Naive thymus-derived CD8-positive, alpha-beta T cell (primary cell): ENCODE measurements around the gene CHML. TPM values are rescaled to one million over a fixed set of nuclear protein-coding genes. Genes with fewer than 3 reads are reported as not detected.

Source experiments
- ATAC-seq, 2 donors: fragments of 150-1000 bp; cut with Tn5 transposase in 1 of 2; sonication (Bioruptor Pico), chemical (Tn5 transposase) in 1 of 2; 1 replicate in 1 of 2; 2 replicates in 1 of 2; pipeline ENCODE4 v1.10.0; 2021; ENCODE audit warnings: mild to moderate bottlenecking in 2 of 2, moderate library complexity in 2 of 2
- POLR2A ChIA-PET: fragments of 350-600 bp; sonication (Branson Sonifier 250); formaldehyde crosslinking; loops from one replicate; lab custom pipeline; 2021; ENCODE audit warnings: antibody characterized with exemption; lab: Charles Lee
- DNase-seq, 10 donors: peaks; one replicate each; pipeline versions ENCODE4 v3.0.0 to v3.0.0-alpha.2; 2020 to 2022
- H3K27ac Mint-ChIP-seq, 10 donors: one replicate each; pipeline ENCODE4 v1.8.0; 2020 to 2022; ENCODE audit warnings: mild to moderate bottlenecking in 10 of 10, mixed read lengths in 10 of 10, moderate library complexity in 4 of 10, inconsistent platforms in 1 of 10
- H3K27me3 Mint-ChIP-seq, 5 donors: one replicate each; pipeline ENCODE4 v1.8.0; 2021 to 2022; ENCODE audit warnings: mixed read lengths in 5 of 5
- H3K36me3 Mint-ChIP-seq, 3 donors: one replicate each; pipeline ENCODE4 v1.8.0; 2020 to 2022; ENCODE audit warnings: mixed read lengths in 3 of 3, mild to moderate bottlenecking in 2 of 3, inconsistent platforms in 1 of 3
- H3K4me1 Mint-ChIP-seq, 4 donors: one replicate each; pipeline ENCODE4 v1.8.0; 2021 to 2022; ENCODE audit warnings: mixed read lengths in 4 of 4
- H3K4me3 Mint-ChIP-seq, 10 donors: one replicate each; pipeline ENCODE4 v1.8.0; 2020 to 2022; ENCODE audit warnings: mild to moderate bottlenecking in 10 of 10, mixed read lengths in 10 of 10, moderate library complexity in 6 of 10, inconsistent platforms in 1 of 10
- H3K9me3 Mint-ChIP-seq, 9 donors: one replicate each; pipeline ENCODE4 v1.8.0; 2020 to 2022; ENCODE audit warnings: mixed read lengths in 9 of 9, mild to moderate bottlenecking in 3 of 9, inconsistent platforms in 1 of 9, moderate library complexity in 1 of 9
- polyA plus RNA-seq, 3 donors: library from polyadenylated mRNA; unstranded; fragments of 300-500 nt; fragmentation: Illumina TruSeq; gene quantifications; one replicate each; pipeline ENCODE4 v1.2.3, GENCODE V29; 2021
- total RNA-seq, 8 experiments: library from RNA in 2 of 8; stranded (reverse) in 2 of 8; gene quantifications; one replicate each; pipeline ENCODE4 v1.2.3 and lab custom pipeline; 2021 to 2026

CHML gene
- total and polyA plus RNA-seq, 5 experiments from 2014 or later: 6.0 to 24.0 (median 6.6) TPM

GRCh38 chr1:241635556-241636152 is 4.5 kb downstream of the CHML start:
- Mint-ChIP-seq H3K27me3 (no peaks in the 10 kb centered on the region), H3K27ac (peak overlapping the region in 2 of 10 donors; percentile 11 to 31), H3K4me3 (peak overlapping the region in 1 of 10 donors; percentile 5), H3K9me3 (no peaks in the 10 kb centered on the region), H3K36me3 (peaks cover 5 to 17% (median 14%) of the 10 kb centered on the region in 3 donors), H3K4me1 (peaks cover 21 to 69% (median 62%) of the 10 kb centered on the region in 4 donors)
- ATAC-seq (no peak), DNase-seq (no peak)
- POLR2A ChIA-PET: interaction anchor here (0.6 kb wide), 1 partner anchor 119 kb away, joined by 3 read pairs; no protein-coding TSS in a partner anchor

GRCh38 chr1:241632987-241633386 is 7.2 kb downstream of the CHML start:
- Mint-ChIP-seq H3K4me3 (no peak overlapping the region), H3K27me3 (no peaks in the 10 kb centered on the region), H3K4me1 (peaks cover 14 to 65% (median 55%) of the 10 kb centered on the region in 4 donors), H3K27ac (peak overlapping the region in 1 of 10 donors; percentile 14), H3K9me3 (no peaks in the 10 kb centered on the region), H3K36me3 (peaks cover 5 to 17% (median 14%) of the 10 kb centered on the region in 3 donors)
- ATAC-seq (no peak), DNase-seq (no peak)
- POLR2A ChIA-PET: no interaction called here

DNA sequence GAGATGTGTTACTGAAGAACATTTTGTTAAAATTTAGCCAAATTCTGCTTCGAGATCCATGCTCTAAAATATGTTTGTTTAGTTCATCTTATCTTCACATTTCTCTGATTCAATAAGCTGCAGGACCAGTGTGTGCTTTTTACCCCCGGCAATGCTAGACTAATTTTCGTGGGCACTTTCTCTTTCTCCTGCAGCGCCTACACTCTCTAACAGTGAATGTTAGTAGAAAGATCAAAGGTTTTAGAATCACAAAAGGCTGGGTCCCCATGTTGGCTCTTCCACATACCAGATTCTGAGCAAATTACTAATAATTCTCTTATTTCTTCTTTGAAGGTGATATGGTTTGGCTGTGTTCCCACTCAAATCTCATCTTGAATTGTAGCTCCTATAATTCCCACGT is 8.5 kb downstream of the CHML start:
- H3K36me3 Mint-ChIP-seq: peaks cover 5 to 17% (median 14%) of the 10 kb centered on the region in 3 donors
- no peaks in the 10 kb centered on the region for H3K9me3 Mint-ChIP-seq
- POLR2A ChIA-PET: no interaction called here
- H3K27ac Mint-ChIP-seq: peak overlapping the region; percentile 6 to 95 (median 76)
- DNase-seq (peak in 2 of 10 donors; percentile 23 to 36), ATAC-seq (peak; percentile 26 to 45)
- H3K4me3 Mint-ChIP-seq: peak overlapping the region; percentile 39 to 78 (median 68)
- peaks cover 9 to 60% (median 47%) of the 10 kb centered on the region in 4 donors for H3K4me1 Mint-ChIP-seq
- H3K27me3 Mint-ChIP-seq: no peaks in the 10 kb centered on the region

DNA sequence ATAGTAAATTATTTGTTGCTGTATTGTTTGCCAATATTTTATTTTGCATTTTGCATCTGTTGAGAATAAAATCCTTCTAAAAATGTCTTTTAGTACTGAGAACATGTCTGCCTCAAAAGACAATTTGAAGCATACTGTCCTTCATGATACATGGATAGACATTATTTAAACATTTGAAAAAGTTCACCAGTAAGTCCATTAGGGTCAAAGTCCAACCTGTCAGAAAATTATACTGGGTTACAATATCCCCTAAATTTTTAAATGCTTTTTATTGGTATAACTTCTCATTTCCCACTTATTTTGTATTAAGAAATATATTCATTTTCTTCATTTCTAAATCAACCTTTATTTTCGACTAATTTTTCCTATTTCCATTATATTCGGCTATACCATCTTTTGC is 9.3 kb downstream of the CHML start:
- H3K9me3 Mint-ChIP-seq: no peaks in the 10 kb centered on the region
- DNase-seq: no peak
- no peaks in the 10 kb centered on the region for H3K27me3 Mint-ChIP-seq
- H3K27ac Mint-ChIP-seq: peak overlapping the region in 1 of 10 donors; percentile 65
- peaks cover 5 to 15% (median 14%) of the 10 kb centered on the region in 3 donors for H3K36me3 Mint-ChIP-seq
- H3K4me3 Mint-ChIP-seq: no peak overlapping the region
- POLR2A ChIA-PET: no interaction called here
- ATAC-seq: no peak
- H3K4me1 Mint-ChIP-seq: peaks cover 7 to 53% (median 42%) of the 10 kb centered on the region in 4 donors

DNA sequence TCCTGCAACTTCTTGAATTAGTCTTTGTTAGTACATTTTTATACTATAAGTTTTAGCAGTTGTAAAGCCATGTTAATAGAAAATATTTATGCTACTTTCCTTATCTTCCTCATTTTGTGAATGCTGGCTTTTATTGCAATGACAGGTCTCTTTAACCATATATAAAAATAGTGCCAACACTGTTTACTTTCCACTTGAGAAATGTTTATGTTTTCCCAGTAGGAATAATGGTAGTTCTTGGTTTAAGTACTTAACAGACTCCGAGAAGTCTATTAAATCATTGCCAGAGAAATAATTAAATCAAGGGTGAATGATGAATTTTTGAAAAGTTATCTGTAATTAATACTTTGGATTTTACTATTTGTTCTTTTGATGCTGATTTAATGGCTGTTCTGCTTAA is 9.7 kb downstream of the CHML start:
- Mint-ChIP-seq H3K4me1 (peaks cover 7 to 49% (median 40%) of the 10 kb centered on the region in 4 donors), H3K4me3 (no peak overlapping the region), H3K9me3 (no peaks in the 10 kb centered on the region), H3K27ac (peak overlapping the region in 2 of 10 donors; percentile 39 to 89), H3K27me3 (no peaks in the 10 kb centered on the region), H3K36me3 (peaks cover 5 to 14% (median 12%) of the 10 kb centered on the region in 3 donors)
- DNase-seq (no peak), ATAC-seq (no peak)
- POLR2A ChIA-PET: interaction anchor here (1.8 kb wide), 1 partner anchor 10 kb away, joined by 6 read pairs; the partner anchor contains the start of genes CHML and OPN3

- DNase-seq (no peak), ATAC-seq (no peak)
- H3K4me1 Mint-ChIP-seq: peaks cover 7 to 44% (median 35%) of the 10 kb centered on the region in 4 donors
- H3K27ac Mint-ChIP-seq: peak overlapping the region in 5 of 10 donors; percentile 21 to 89 (median 39)
- peaks cover 0 to 9% (median 7%) of the 10 kb centered on the region in 3 donors for H3K36me3 Mint-ChIP-seq
- no peak overlapping the region for H3K4me3 Mint-ChIP-seq
- H3K27me3 Mint-ChIP-seq: no peaks in the 10 kb centered on the region
- H3K9me3 Mint-ChIP-seq: no peaks in the 10 kb centered on the region
- POLR2A ChIA-PET: interaction anchor here (1.8 kb wide), 1 partner anchor 10 kb away, joined by 6 read pairs; the partner anchor contains the start of genes CHML and OPN3
Observed at GRCh38 chr1:241630005-241630404, 10.2 kb downstream of the CHML start.

DNA sequence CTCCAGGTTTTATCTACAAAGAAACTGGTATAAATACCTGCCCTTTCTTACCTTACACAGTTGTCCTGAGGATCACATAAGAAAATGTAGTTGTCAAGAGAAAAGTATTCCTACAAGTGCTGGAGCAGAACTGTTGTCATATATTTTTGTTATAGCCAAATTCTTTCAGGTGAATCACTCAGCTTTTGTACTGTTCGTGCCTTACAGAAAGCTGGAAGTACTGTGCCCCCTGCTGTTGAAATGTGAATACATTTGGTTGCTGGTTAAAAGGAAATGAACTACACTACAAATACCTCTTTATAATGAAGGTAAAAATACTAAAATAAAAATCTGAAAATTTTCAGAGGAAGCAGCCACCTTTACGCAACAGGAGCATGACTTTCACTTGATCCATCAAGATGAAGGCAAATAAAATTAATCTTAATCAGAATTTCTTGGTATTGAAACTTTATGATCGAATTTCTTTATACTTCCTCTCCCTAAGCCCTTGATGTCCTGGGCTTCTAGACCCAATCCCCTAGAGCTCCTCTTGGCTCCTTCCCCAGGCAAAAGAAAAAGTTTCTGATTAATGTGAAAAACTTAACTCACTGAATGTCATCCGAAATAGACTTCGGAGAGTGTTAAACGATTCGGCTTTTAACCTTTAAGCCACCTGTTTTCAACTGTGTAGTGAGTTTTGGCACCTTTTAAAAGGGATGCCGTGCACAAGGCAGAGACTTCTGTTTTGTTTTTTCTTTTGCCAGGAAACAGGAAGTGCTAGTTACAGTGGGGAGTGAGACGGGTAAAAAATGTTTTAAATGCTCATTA is 12.5 kb downstream of the CHML start:
- POLR2A ChIA-PET: interaction anchor here (0.6 to 2.4 kb wide), 9 partner anchors 12 to 220 kb away, joined by 3 to 20 read pairs (median 4); partner anchors contain the start of genes CHML, EXO1, FH and OPN3
- H3K27me3 Mint-ChIP-seq: no peaks in the 10 kb centered on the region
- H3K27ac Mint-ChIP-seq: peak overlapping the region; percentile 89 to 97 (median 94)
- peak overlapping the region; percentile 76 to 90 (median 84) for H3K4me3 Mint-ChIP-seq
- DNase-seq: peak in 9 of 10 donors; percentile 12 to 78 (median 60)
- peaks cover 10 to 36% (median 24%) of the 10 kb centered on the region in 4 donors for H3K4me1 Mint-ChIP-seq
- peak; percentile 84 to 87 for ATAC-seq
- no peaks in the 10 kb centered on the region for H3K9me3 Mint-ChIP-seq
- no peaks in the 10 kb centered on the region for H3K36me3 Mint-ChIP-seq

- Mint-ChIP-seq H3K36me3 (peaks cover 0 to 9% (median 0%) of the 10 kb centered on the region in 3 donors), H3K4me1 (peaks cover 10 to 19% (median 12%) of the 10 kb centered on the region in 4 donors), H3K27me3 (no peaks in the 10 kb centered on the region), H3K27ac (no peak overlapping the region), H3K4me3 (no peak overlapping the region), H3K9me3 (no peaks in the 10 kb centered on the region)
- no peak for ATAC-seq
- DNase-seq: no peak
- POLR2A ChIA-PET: no interaction called here
Observed at GRCh38 chr1:241624935-241625334, 15.2 kb downstream of the CHML start.

GRCh38 chr1:241622669-241623068 is 17.5 kb downstream of the CHML start:
- Mint-ChIP-seq H3K27ac (no peak overlapping the region), H3K9me3 (no peaks in the 10 kb centered on the region), H3K27me3 (no peaks in the 10 kb centered on the region), H3K36me3 (peaks cover 0 to 10% (median 0%) of the 10 kb centered on the region in 3 donors), H3K4me1 (peaks cover 1 to 8% (median 5%) of the 10 kb centered on the region in 4 donors), H3K4me3 (no peak overlapping the region)
- POLR2A ChIA-PET: no interaction called here
- DNase-seq (no peak), ATAC-seq (no peak)

- Mint-ChIP-seq H3K27me3 (peaks cover 0 to 2% (median 0%) of the 10 kb centered on the region in 5 donors), H3K9me3 (no peaks in the 10 kb centered on the region), H3K4me3 (no peak overlapping the region), H3K4me1 (peaks cover 0 to 5% (median 0%) of the 10 kb centered on the region in 4 donors), H3K27ac (no peak overlapping the region), H3K36me3 (peaks cover 0 to 15% (median 0%) of the 10 kb centered on the region in 3 donors)
- POLR2A ChIA-PET: interaction anchor here (1.2 kb wide), 1 partner anchor 9 kb away, joined by 3 read pairs; no protein-coding TSS in a partner anchor
- DNase-seq: no peak
- no peak for ATAC-seq
Observed at GRCh38 chr1:241617426-241617825, 22.7 kb downstream of the CHML start.

DNA sequence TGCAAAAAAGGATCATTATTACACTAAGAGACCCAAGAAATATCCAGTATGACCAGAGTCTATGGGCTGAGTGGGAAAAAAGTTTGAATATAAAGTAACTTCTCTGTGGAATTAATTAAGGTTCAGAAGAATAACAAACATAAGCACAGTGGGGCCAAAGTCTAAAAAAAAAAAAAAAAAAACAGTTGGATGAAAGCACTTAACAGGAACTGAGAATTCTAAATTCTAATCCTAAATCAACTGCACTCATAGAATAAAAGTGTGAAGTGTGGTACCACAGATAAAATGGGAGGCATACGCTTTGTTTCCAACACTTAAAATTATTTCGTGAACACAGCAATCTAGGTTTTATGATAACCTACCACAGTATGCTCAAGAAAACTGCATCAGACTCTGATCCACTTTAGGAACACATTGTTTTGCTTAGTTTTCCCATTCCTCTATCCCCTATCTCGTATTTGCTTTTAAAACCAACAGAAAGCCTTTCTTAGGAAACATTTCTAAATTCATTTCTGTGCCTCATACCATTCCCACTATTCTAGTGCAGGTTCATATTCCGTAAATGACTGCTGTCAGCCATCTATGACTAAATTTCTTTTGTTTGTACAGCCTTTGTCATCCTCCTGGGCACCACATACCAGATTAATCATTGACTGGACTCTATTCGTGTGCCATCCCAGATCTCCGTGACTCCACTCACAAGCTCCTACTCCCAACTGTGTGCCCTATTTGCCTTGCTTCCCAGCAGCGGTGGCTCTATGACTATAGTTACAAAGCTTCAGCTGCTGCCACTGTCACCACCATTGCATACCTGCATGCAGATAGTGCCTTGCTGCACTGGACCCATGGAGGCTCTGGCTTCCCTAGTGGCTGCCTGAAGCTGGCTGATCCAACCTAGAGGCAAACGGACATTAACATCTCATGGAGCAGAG is 24.9 kb downstream of the CHML start:
- Mint-ChIP-seq H3K27ac (no peak overlapping the region), H3K4me1 (no peaks in the 10 kb centered on the region), H3K4me3 (no peak overlapping the region), H3K9me3 (no peaks in the 10 kb centered on the region), H3K27me3 (peaks cover 0 to 2% (median 0%) of the 10 kb centered on the region in 5 donors), H3K36me3 (peaks cover 0 to 6% (median 0%) of the 10 kb centered on the region in 3 donors)
- ATAC-seq (no peak), DNase-seq (no peak)
- POLR2A ChIA-PET: no interaction called here

DNA sequence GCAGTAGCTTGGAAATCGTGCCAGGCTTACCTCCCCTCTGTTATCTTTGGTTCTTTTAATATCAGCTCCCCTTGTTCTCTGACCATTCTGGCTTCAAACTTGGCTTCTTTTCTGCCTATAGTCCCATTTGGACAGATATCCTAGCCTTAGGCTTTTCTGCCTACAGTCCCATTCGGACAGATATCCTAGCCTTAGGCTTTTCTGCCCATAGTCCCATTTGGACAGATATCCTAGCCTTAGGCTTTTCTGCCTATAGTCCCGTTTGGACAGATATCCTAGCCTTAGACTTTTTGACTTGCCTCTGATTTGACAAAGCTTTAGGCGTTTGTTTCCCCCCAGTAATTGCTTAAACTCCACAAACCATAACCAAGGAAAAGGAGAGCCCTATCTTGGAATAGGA is 25.6 kb downstream of the CHML start:
- no peak for ATAC-seq

More for the DNA sequence above, 25.6 kb downstream of the CHML start:
- Mint-ChIP-seq H3K4me3 (no peak overlapping the region), H3K9me3 (no peaks in the 10 kb centered on the region), H3K27me3 (peaks cover 0 to 2% (median 0%) of the 10 kb centered on the region in 5 donors), H3K4me1 (peaks cover 0 to 1% (median 0%) of the 10 kb centered on the region in 4 donors), H3K27ac (no peak overlapping the region), H3K36me3 (peaks cover 0 to 6% (median 0%) of the 10 kb centered on the region in 3 donors)
- POLR2A ChIA-PET: no interaction called here
- no peak for DNase-seq
